H1 (cell line): ENCODE measurements around the gene ERP29.

Source experiments
- ATF3 ChIP-seq: IDR thresholded peaks from 2 replicates; pipeline ENCODE4 v1.6.1; 2011; ENCODE audit warnings: low read depth, mild to moderate bottlenecking, low read length; ENCODE audit not compliant: insufficient read depth
- EZH2 ChIP-seq: fragments of 200-600 bp; sonication (generic); IDR thresholded peaks from 2 replicates; pipeline ENCODE4 v1.7.1; 2012; ENCODE audit warnings: low read depth, mild to moderate bottlenecking, moderate library complexity, low read length, inconsistent platforms; ENCODE audit not compliant: severe bottlenecking
- GABPA ChIP-seq: IDR thresholded peaks from 2 replicates; pipeline ENCODE4 v1.6.1; 2011; ENCODE audit warnings: mild to moderate bottlenecking, low read length, moderate library complexity, borderline replicate concordance; ENCODE audit not compliant: insufficient read depth
- JUND ChIP-seq: IDR thresholded peaks from 2 replicates; pipeline ENCODE4 v1.6.1; 2011; ENCODE audit warnings: mild to moderate bottlenecking, improper control_type of control experiment, low read length
- KDM4A ChIP-seq: IDR thresholded peaks from one replicate; pipeline ENCODE4 v1.7.1; 2012; ENCODE audit warnings: low read depth, mild to moderate bottlenecking, moderate library complexity, low read length, inconsistent platforms; ENCODE audit not compliant: severe bottlenecking
- PHF8 ChIP-seq: fragments of 200-600 bp; sonication (generic); conservative IDR thresholded peaks from 2 replicates; pipeline ENCODE4 v1.7.1; 2012; ENCODE audit warnings: low read depth, mild to moderate bottlenecking, inconsistent platforms, low read length, moderate library complexity
- POLR2A ChIP-seq, 2 experiments: IDR thresholded peaks; 1 replicate in 1 of 2; 2 replicates in 1 of 2; pipeline ENCODE4 v1.6.1; 2011; ENCODE audit warnings: low read depth in 2 of 2, low read length in 2 of 2, mild to moderate bottlenecking in 2 of 2; ENCODE audit errors: control extremely low read depth in 1 of 2
- RFX5 ChIP-seq: IDR thresholded peaks from 2 replicates; pipeline ENCODE4 v1.6.1; 2011; ENCODE audit warnings: low read depth, low read length, improper control_type of control experiment, borderline replicate concordance
- RNF2 ChIP-seq: fragments of 200-900, 300-1000 bp; sonication (generic); IDR thresholded peaks from 2 replicates; pipeline ENCODE4 v1.7.1; 2016; ENCODE audit warnings: borderline replicate concordance, low read depth, mild to moderate bottlenecking, antibody characterized with exemption, low read length; ENCODE audit not compliant: poor library complexity, severe bottlenecking; ENCODE audit errors: missing control alignments
- SP4 ChIP-seq: IDR thresholded peaks from 2 replicates; pipeline ENCODE4 v1.6.1; 2012; ENCODE audit warnings: low read length, inconsistent platforms
- TAF1 ChIP-seq: IDR thresholded peaks from 2 replicates; pipeline ENCODE4 v1.6.1; 2011; ENCODE audit warnings: mild to moderate bottlenecking, low read depth, low read length
- TCF12 ChIP-seq: IDR thresholded peaks from 2 replicates; pipeline ENCODE4 v1.6.1; 2011; ENCODE audit warnings: low read depth, mild to moderate bottlenecking, low read length
- ZNF274 ChIP-seq: IDR thresholded peaks from 2 replicates; pipeline ENCODE4 v1.7.0; 2012; ENCODE audit warnings: low read length, borderline replicate concordance; ENCODE audit errors: extremely low read depth
- TF ChIP-seq, protein P1 (sequence below), 3 experiments: IDR thresholded peaks; 1 replicate in 2 of 3; 2 replicates in 1 of 3; pipeline versions ENCODE4 v1.5.1 to v1.6.1; 2011; ENCODE audit warnings: low read length in 3 of 3, mild to moderate bottlenecking in 3 of 3, inconsistent platforms in 2 of 3, low read depth in 1 of 3, moderate library complexity in 1 of 3; ENCODE audit not compliant: insufficient read depth in 1 of 3; ENCODE audit errors: control extremely low read depth in 1 of 3

DNA sequence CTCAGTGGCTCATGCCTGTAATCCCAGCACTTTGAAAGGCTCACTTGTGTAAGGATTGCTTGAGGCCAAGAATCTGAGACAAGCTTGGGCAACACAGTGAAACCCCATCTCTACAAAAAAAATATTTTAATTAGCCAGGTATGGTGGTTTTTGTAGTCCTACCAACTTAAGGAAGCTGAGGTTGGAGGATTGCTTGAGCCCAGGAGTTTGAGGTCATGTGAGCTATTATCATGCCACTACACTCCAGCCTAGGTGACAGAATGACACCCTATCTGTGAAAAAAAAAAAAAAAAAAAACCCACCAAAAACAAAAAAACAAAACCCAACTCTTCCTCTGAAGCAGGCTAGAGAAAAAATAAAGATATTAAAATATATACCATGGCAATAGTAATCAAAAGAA lies 41.4 kb upstream of the ERP29 start:
- no peak for TF ChIP-seq TCF12
- no peak for TF ChIP-seq RFX5
- TF ChIP-seq, protein P1, sequence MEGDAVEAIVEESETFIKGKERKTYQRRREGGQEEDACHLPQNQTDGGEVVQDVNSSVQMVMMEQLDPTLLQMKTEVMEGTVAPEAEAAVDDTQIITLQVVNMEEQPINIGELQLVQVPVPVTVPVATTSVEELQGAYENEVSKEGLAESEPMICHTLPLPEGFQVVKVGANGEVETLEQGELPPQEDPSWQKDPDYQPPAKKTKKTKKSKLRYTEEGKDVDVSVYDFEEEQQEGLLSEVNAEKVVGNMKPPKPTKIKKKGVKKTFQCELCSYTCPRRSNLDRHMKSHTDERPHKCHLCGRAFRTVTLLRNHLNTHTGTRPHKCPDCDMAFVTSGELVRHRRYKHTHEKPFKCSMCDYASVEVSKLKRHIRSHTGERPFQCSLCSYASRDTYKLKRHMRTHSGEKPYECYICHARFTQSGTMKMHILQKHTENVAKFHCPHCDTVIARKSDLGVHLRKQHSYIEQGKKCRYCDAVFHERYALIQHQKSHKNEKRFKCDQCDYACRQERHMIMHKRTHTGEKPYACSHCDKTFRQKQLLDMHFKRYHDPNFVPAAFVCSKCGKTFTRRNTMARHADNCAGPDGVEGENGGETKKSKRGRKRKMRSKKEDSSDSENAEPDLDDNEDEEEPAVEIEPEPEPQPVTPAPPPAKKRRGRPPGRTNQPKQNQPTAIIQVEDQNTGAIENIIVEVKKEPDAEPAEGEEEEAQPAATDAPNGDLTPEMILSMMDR (IDR thresholded peaks at IDR 0.05; ENCODE audit: control extremely low read depth in 1 of 3, insufficient read depth in 1 of 3, low read depth in 1 of 3, low read length in 3 of 3) = no peak
- no peak for TF ChIP-seq POLR2A (IDR thresholded peaks at IDR 0.05; ENCODE audit: control extremely low read depth in 1 of 2, low read depth in 2 of 2, low read length in 2 of 2)
- TF ChIP-seq JUND = no peak
- no peak for TF ChIP-seq TAF1
- TF ChIP-seq ZNF274 = no peak
- TF ChIP-seq EZH2 = no peak
- TF ChIP-seq ATF3 = no peak
- no peak for TF ChIP-seq KDM4A
- TF ChIP-seq GABPA = no peak
- no peak for TF ChIP-seq SP4
- no peak for TF ChIP-seq PHF8
- no peak for TF ChIP-seq RNF2
